AG20443 (cell line): ENCODE measurements around the gene ACOX1.
A peak's percentile ranks its signal among the peaks of the same experiment; 100 is the strongest.

Experiments used
- DNase-seq: peaks from one replicate; pipeline ENCODE4 v3.0.0; 2012; ENCODE audit warnings: low spot score, mixed read lengths

The ACOX1 gene

DNA sequence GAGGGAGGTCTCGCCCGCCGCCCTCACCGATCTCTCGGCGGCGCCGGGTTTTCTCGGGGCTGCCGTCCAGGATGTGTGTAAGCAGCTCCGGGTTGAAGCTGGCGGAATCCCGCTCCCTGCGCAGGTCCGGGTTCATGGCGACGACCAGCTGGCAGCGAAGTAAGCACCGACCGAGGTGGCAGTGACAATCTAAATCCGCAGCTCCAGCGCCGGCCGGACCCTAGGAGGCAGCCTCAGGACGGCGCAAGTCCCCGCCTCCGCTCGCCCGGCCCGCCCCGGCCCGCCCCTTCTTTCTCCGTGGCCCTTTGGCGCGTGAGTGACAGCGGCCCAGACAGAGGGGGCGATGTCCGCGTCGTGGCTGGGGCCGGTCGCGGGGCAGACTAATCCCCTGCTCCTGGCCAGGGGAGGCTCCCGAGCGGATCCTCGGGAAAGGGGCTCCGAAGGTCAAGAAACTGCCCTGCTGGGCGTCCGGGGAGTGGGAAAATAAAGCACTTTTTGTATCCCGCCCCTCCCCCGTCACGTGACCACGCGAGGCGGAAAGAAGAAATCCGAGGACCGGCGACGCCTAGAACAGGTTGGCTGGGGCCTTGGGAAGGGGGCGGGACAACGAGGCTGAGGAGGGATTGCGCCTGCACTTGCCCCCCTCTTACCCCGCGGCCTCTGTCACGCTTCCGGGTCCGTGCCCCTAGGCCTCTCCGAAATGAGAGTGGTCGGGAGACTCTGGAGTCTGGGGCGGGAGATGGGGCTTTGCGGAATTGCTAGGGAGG lies at the start of gene ACOX1, which contains the start of gene TEN1:
TSS of gene ACOX1 (minus strand) at position 229 of the 767 bp plus-strand sequence. CDS start at position 136, 93 bp downstream.
TSS of gene TEN1 (plus strand) at position 303 of the 767 bp plus-strand sequence. CDS start 6,953 bp downstream, outside the sequence.
- peak; percentile 93 for DNase-seq

DNA sequence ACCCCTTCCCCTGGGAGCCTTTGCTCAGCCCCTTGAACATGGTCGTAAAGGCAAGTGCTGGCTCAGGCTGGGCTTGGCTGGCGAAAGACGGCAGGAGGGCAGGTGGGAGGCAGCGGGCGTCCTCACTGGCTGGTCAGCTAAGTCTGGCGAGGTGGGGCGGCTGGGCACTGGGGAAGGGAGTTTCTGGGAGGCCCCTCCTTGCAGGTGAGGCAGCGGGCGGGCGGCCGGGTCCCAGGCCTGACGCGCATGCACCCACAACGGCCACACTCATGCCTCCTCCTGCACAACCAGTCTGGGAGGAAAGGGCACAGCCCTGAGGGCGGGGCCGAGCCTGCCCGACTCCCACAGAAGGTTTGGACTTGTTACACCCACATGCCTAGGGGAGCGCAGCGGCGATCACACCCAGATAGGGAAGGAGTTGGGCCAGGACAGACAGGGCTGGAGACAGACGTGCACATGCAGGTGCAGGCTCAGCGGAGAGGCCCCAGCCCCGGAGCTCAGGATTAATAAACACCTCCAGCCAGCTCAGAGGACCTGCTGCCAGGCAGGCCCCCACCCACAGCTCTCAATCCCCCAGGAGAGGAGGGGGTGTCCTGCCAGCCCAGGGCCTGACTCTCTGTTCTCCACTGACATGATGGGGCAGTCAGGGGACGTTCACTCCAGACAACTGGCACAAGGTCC lies 48.3 kb upstream of the ACOX1 start, which contains the start of gene EVPL:
TSS of gene EVPL (minus strand) at position 148 of the 681 bp plus-strand sequence. CDS start at position 40, 108 bp downstream.
- no peak for DNase-seq

DNA sequence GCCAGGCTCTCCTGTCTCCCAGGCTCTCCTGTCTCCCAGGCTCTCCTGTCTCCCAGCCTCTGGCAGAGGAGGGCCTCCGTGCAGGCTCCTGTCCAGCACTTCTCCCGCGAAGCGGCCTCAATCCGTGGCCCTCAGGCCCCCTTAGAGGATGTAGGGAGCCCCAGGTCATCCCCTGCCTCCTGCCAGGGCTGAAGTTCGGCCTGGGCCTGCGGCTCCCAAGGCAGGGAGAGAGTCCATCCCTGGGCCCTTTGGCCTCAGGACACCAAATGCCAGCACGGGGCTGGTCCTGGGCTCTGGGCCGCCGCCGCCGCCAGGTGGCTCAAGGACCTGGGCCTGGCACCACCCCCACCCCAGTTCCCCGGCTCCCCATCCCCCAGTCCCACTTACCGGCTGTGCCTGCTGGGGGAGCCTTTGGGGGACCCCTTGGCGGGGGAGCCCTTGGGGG lies 47.8 kb upstream of the ACOX1 start:
- no peak for DNase-seq

DNA sequence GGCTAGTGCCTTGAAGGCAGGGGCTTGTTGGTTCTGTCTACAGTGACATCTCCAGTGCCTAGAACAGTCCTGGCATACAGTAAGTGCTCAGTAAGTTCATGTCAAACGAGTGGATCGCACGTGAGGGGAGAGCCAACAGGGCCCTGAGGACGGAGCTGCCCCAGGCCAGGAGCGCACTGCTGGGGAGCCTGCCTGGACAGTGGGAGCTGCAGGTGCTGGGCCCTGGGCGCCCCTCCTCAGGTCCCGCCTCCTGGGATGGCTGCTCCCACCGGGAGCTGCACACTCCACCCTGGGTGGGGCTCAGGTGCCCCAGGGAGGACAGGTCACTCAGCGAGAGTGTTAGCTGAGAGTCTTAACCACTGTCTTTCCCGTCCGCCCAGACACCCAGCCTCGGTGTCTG lies 46.3 kb upstream of the ACOX1 start:
- no peak for DNase-seq

DNA sequence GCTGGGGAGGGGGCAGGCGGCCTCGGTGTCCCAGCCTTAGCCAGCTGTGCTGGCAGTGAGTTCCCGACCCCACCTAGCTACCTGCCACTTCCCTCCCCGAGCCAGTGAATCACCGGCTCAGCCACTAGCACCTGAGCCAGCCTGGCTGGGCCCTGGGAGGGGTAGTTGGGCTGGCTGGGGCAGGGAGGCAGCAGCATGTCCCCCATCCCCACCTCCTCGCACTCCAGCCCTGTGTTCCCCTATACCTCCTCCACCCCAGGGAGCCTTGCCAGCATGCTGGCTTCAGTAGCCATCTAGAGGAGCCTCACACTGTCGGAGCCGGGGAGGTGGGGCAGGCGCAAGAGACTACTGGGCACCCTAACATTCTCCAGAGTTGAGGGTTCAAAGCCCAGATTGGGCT lies 45.4 kb upstream of the ACOX1 start:
- no peak for DNase-seq

DNA sequence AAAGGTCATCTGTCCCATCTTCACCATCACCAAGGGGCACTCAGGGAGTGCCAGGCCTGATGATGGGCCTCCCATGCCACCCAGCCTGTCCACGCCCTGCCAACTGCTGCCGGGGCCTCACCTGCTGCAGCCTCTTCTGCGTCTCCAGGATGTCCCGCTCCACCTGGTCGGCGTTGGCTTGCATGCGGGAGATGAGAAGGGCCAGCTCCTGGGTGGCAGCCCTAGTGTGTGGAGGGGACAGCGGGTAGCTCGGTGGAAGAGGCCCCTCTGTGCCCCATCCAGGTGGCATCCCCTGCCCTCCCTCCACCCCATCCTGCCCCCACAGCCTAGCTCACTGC lies 44.9 kb upstream of the ACOX1 start:
- DNase-seq = no peak

DNA sequence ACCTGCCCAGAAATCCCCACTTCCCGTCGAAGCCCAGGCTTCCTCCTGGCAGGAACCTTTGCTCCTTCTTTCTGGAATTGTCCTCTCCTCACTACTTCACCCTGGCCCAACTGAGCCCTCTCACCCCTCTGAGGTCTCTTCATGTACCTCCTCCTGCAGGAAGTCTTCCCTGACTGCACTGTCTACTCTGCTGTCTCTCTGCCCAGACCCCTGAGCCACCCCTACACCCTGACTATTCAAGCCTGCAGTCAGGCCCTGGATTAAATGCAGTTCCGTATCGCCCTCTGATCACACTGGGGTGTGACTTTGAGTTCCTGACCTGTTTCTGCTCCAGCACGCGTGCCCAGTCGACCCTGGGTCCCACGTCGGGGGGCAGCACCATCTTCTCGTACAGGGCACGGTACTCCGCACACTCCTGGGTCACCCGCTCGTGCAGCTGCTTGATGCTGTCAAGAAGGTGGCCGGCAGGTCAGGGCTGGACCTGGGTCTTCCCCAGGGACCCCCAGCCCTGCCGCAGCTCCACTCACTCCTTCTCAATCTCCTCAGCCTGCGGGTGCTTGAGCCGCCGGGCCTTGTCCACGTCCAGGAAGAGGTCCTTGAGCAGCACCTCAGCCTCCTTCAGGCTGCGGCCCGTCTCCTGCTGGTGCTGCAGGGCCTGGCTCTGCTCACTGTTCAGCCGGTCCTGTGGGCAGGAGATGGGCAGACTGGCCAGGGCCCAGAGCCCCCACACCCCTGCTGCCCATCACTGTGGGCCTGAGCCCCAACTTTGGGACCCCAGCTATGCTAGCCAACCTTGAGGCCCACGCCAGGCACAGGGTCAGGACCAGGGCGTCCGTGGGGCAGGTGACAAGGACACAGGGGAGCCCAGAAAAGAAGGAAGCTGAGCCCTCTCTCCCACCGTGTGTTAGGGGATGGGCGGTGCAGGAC lies 44.3 kb upstream of the ACOX1 start:
- DNase-seq = no peak

DNA sequence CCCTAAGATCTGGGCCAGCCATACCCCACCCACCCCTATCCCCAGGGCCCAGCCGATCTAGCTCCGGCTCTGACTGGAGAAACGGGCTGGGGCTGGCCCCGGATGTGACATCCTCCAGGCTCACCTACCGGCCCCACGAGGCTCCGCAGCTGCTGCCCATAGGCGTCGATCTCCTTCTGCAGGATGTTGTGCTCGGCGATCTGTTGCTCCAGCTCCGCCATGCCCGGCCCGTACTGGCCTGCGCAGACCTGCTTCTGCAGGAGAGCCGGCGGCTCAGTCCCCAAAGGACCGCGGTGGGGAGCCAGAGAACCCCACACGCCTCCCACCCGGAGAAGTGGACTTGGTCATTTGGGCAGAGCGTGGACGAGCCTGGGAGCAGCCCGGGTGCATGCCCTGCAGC lies 43.3 kb upstream of the ACOX1 start:
- no peak for DNase-seq

DNA sequence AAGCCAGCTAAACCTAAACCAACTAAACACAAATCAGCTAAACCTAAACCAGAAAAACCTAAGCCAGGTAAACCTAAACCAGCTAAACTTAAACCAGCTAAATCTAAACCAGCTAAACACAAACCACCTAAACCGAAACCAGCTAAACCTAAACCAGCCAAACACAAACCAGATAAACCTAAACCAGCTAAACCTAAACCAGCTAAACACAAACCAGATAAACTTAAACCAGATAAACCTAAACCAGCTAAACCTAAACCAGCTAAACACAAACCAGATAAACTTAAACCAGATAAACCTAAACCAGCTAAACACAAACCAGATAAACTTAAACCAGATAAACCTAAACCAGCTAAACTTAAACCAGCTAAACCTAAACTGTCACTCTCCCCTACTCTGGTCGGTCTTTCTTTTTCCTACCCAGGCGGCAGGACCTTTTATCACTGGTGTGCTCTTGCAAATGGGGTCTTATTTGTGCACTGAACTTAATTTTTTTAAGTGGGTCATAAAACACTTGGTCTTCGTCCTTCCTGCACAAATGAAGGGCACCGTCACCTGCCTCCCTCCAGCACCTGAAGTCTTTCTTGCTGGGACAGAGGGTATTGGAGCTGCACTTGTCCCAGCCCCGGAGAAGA lies 41.0 kb upstream of the ACOX1 start:
- no peak for DNase-seq

DNA sequence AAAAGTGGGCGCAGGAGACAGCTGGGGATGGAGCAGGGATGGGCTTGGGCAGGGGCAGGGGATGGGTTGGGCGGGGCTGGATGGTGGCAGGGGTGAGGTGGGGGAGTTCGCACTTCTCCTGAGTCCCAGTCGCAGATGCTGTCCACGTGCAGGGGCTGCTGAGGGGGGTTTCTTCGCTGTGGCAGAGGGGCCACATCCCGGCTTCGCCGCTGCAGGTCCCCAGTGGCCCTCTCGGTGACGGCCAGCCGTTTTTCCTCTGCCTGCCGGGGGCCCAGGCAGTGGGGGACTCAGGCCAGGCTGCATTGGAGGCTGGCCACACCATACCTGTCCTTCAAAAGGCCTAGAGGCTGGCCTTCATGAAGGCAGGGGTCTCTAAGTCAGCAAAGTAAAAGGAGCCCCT lies 39.8 kb upstream of the ACOX1 start:
- DNase-seq = no peak

DNA sequence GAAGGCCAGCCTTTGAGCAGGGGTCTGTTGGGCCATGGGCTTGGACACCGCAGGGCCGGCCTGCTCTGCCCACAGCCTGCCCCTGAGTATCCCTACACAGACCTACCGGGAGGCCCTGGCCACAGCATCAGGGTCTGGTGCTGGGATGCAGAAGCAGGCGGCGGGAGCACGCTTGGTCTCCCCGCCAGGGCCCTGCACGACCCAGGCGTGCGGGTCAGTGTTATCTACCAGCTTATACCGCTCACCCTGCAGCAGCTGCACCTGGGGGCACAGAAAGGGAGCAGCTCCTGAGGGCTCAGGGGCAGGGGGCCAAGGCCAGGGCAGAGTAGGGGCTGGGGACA lies 39.3 kb upstream of the ACOX1 start:
- no peak for DNase-seq

DNA sequence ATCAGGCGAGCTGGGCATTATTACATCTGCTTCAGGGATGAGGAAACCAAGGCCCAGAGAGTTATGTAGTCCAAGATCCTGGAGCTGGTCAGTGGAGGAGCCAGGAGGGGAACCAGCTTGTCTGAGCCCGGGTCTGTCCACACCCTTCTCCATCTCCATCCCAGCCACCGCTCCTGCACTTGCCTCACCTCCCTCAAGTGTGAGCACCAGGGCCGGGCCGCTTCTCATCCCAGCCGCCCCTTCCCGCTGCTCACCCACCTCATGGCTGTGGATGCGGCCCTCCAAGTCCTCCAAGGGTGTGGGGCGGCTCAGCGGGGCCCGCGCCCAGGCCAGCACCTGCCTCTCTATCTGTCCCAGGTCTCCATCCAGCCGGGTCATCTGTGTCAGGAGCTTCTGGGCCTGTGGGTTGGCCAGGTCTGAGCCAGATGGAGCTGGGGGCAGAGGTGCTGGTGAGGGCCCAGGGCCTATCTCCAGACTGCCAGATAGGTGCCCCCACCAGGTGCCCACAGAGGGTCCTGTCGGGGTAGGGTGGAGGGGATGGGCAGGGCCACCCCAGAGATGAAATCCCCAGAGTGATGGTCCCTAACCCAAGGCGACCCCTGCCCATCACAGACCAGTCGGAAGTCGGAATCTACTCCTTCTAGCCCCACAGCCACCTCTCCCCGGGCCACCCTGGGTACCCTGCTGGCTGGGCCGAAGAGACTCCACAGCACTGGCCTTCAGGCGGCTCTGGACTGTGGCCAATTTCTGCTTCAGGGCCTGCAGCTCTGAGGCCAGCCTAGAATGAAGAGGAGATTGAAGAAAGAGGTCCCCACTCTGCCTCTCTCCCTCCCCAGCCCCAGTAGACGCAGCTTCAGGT lies 38.7 kb upstream of the ACOX1 start:
- no peak for DNase-seq

DNA sequence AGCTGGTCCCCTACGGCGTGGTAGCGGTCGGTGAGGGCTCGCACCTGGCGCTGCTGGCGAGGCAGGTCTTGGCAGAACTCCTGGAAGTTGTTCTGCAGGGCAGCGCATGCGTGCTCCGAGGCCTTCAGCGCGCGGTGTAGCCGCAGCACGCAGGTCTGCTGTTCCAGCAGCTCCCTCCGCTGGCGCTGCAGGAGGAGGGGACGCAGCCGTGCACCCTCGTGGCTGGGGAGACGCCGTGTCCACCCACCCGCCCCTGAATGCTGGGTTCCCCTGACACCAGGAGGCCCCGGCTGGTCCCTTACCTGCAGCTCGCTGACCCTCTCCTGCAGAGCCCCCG lies 35.9 kb upstream of the ACOX1 start:
- no peak for DNase-seq

DNA sequence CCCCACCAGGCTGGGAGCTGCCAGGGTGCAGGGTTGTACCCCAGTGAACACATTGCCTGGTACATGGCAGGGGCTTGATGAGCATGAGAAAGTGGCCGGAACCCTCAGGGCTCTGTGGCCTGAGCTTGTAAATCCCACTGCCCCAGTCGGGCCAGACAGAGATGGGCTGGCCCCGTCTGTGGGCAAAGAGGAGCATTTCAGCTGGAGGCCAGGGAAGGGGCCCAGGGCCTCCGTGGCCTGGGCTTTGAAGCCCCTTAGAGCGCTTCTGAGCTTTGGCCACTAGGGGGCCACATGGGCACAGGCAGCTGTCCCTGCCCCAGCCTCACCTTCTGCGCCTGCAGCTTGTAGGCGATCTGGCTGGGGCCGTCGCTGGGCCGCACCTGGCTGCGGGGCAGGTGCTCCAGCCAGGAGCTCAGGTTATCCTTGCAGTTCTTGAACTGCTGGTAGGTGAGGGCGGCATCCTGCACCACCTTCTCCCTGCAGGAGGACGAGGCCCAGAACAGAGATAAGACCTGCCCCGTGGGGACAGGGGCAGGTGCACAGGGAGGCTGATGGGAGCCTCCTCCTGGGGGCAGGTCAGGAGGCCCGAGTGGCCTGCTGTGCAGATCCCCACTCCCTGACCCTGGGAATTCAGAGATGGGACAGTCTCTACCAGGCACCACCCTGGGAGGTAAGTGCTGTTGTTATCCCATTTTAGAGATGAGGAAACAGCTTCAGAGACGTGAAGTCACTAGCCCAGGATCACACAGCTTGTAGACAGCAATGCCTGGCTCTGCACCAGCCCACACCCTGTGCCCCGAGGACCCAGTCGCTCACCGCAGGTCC lies 35.3 kb upstream of the ACOX1 start:
- DNase-seq = peak; percentile 91

DNA sequence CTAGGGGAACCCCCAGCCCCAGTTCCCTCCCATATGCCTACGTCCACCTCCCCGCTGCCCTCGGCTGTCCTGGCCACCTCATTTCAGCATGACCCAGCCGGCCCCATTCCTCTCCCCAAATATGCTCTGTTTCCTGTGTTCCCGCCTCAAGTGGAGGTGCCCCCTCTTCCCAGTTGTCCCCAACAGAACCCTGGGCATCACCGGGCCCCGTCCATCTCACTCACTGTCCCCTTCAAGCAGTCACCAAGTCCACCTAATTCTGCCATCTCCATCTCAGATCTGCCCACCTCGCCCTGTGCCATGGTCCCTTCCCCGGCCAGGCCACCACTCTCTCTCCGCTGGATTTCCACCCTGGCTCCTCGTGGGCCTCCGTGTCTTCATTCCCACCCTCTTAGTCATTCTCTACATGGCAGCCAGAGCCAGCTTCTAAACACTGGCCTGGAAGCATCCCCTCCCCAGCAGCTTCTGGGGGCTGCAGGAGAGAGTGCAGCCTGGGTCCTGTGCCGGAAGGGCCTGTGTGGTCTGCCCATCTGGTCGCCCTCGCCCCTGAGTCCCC lies 34.5 kb upstream of the ACOX1 start:
- no peak for DNase-seq

DNA sequence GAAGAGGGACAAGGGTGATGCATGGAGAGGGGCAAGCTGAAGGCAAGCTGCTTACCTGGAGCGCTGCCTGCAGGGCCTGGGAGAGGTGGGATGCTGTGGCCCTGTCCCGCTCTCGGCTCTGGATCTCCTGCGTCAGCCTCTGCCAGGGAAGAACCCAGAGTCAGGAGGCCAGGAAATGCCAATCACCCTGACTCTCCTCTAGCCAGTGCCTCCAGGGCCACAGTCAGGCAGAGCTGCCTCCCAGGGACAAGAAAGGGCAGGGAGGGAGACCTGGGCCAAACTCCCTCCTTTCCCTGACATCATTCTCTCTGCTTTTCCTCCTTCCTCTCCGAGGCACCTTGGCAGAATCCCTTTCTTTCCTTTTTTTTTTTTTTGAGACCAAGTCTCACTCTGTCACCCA lies 33.0 kb upstream of the ACOX1 start:
- no peak for DNase-seq

DNA sequence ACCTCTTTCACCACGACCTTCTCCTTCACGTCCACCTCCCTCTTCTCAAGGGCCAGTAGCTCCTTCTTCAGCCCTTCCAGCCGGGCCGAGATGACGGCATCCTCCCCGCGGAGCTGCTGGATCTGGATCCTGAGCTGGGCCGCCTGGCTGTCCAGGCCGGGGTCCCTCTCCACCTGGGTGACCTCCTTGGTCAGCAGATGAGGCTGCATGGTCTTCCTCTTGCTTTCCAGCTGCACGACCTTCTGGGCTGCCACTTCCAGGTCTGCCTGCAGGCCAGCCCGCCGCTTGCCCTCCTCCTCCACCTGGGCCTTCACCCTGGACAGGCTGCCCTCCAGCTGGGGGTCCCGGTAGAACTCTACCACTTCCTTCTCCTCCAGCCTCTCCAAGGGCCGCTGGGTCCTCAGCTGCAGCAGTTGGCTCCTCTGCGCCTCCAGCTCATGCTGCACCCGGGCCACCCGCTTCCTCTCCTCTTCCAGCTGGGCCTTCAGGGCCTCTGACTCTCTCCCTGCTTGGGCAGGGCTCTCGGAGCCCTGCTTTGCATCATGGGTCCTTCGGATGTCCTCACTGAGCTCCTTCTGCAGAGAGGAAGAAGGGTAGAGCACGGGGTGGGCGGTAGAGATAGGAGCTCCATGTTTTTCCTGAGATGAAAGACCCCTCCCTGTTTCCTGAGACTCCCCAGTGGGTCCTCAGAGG lies 31.1 kb upstream of the ACOX1 start:
- no peak for DNase-seq

DNA sequence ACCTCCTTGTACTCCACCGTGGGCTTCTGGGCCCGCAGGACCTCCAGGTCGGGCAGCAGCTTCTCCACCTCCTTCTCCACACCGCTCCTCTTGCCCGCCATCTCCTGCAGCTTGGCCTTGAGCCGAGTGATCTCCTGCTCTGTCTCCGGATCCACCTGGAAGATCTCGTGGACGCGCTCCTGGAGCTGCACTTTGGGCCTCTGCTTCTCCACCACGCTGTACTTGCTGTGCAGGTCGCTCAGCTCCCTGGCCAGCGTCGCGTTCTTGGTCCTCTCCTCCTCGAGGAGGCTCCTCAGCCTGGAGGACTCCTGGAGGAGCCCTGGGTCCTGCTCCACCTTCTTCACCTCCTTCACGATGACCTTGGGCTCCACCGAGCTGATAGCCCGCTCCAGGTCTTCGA lies 30.5 kb upstream of the ACOX1 start:
- no peak for DNase-seq
